ENCODE data around the gene CNOT1.
"Not testable (repeated sequence)": the region's sequence is repeated elsewhere in the genome, so short reads cannot be mapped to it uniquely, and the experiment has no call there.

Gene CNOT1

GRCh38 chr16:58502217-58502921, 127.3 kb downstream of the CNOT1 start:
- no peak for DNase-seq (ENCODE audit: low read depth)

GRCh38 chr16:58501242-58502131, 128.1 kb downstream of the CNOT1 start:
- no peak for DNase-seq (ENCODE audit: low read depth)

GRCh38 chr16:58500430-58501241, 129.0 kb downstream of the CNOT1 start:
- DNase-seq (ENCODE audit: low read depth): no peak

GRCh38 chr16:58499615-58500351, 129.8 kb downstream of the CNOT1 start, which contains the start of gene NDRG4:
Gene NDRG4, plus strand, starts transcription at chr16:58500143. Its CDS starts 106 bp downstream, at chr16:58500249.
- no peak for DNase-seq (ENCODE audit: low read depth)

- no peak for DNase-seq (ENCODE audit: low read depth)
Observed at GRCh38 chr16:58499092-58499511, 130.5 kb downstream of the CNOT1 start.

DNA sequence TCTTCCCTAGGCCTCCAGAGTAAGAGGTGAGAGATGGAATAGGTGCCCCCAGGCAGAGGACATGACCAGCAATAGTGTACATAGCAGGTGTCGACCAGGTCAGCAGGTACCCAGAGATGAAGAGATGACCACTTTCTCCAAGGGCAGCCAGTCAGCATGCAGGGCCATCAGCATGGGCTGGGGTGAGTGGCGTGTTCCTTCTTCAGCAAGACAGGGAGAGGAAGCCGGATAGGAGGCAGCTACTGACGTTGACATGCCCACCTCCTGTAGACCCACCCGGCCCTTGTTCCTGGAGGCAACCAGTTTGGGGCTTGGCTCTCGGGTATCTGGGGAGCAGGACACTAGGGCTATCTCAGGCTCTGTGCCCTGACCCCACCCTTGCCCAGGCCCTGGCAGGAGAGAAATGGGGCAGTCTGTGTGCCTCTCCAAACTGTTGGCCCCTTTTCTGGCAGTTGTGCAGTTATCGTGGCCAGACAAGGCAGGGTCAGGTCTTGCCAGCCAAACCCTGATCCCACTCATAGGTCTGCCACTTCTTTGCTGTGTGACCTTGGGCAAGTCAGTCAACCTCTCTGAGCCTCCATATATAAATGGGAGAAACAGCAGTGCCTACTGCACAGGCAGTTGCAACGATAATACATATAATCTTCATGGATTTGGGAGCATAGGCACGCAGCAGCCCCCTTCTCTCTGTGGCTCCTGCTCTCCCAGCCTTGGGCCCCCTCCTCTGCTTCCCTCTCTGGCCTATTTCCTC, 131.1 kb downstream of the CNOT1 start:
- DNase-seq (ENCODE audit: low read depth): no peak

DNA sequence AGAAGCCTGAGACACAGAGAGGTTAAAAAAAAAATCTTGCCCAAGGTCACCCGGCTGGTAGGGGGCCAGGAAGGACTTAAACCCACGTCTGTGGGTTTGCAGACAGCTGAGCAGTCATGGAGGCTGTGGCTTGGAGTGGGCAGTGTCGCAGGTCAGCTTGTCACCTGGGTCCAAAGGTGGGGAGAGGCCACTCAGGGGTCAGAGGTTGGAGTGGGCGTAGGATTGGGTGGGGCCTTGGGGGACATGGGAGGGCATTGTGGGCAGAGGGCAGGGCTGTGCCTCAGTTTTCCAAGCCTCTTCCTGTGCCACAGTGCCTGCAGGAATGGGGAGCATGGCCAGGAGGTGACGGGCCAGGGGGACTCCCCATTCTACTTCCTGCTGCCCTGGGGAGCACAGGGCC, 131.7 kb downstream of the CNOT1 start:
- DNase-seq (ENCODE audit: low read depth): no peak

- no peak for DNase-seq (ENCODE audit: low read depth)
Observed at GRCh38 chr16:58497468-58497867, 132.2 kb downstream of the CNOT1 start.

DNA sequence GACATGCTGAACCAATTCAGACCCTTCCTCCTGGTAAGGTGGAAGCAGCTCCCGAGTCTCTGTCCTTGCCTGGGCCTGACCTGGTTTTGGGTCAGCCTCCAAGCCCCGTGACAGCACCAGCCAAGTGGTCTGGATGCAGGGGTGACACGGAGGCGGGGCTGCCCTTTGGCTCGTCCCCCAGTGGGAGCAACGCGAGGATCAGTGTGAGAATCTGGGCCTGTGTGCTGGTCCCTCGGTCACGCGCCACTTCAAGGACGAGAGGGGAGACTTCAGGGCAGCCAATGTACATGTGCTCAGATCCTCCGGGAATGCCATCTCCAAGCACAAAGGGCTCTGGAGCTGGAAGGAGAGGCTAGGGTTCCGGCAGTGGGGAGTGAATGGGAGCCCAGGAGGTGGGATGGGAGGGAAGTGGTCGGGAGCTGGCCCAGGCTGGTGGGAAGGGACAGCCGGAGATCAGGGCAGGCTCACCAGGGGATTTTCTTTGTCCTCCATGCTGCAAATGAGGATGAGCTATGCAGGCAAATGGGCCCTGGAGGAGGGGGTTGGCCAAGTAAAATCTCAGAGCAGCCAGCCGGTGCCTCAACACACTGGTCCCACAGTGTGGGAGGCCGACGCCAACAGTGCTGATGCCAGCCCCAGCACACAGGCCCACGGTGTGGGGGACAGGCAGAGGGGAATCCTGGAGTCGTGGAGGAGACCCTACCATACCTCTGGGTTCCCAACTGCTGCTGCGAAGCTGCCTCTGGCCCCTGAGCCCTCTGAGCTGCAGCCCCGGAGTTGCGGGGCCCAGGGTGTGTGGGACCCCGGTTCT, 133.9 kb downstream of the CNOT1 start:
- DNase-seq (ENCODE audit: low read depth): no peak

DNA sequence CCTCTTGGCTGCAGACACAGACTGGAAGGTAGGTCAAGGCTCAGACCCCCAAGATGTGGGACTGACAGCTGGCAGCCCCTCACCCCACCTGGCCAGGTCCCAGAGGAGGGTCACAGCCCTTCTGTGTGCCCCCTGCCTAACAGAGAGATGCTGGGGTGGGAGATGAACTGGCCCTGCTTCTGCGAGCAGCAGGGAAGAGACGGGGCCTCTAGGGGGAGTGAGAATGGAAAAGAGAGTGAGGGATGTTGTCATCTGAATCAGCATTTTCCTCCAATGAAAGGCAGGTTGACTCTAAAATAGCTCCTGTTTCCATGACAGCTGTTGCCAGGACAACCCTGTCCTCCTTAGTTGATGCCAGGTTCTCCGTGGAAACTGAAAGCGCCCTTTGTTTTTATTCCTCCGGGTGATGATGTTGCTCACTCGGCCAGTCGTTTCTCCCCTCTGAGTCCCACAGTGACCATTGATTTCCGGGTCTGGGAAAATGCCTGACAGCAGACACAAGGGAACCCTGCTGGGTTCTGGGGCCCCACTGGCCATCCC, 134.6 kb downstream of the CNOT1 start:
- DNase-seq (ENCODE audit: low read depth): peak; percentile 69

DNA sequence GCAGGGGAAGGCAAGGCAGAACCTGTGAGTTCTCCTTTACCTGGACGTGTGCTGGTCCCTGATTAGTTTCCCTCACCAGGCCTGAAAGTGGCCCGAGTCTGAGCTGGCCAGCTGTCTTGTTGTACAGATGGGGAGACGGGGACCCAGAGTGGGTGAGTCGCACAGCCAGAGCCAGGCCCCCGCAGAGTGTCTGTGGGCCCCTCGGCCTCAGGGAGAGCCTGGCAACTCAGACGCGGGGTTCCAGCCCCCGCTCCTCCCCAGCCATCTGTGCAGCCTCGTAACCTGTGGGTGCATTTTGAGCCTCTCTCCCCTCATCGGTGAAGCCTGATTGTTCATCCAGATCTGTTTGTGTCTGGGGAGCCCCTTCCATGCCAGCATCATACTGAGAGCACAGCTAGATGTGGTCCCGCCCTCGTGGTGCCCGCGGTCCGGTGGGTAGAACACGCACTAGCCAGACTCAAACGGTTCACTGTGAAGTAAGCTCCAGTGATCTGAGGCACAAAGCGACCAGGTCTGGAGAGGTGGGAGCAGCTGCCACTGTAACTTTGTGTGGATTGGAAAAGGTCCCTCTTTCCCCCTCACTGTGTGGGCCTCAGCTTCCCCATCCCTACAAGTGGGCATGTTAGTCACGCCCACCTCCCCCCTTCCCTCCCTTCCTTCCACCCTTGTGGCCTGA, 135.7 kb downstream of the CNOT1 start:
- no peak for DNase-seq (ENCODE audit: low read depth)

- DNase-seq (ENCODE audit: low read depth): no peak
Observed at GRCh38 chr16:58492735-58493134, 136.9 kb downstream of the CNOT1 start.

DNA sequence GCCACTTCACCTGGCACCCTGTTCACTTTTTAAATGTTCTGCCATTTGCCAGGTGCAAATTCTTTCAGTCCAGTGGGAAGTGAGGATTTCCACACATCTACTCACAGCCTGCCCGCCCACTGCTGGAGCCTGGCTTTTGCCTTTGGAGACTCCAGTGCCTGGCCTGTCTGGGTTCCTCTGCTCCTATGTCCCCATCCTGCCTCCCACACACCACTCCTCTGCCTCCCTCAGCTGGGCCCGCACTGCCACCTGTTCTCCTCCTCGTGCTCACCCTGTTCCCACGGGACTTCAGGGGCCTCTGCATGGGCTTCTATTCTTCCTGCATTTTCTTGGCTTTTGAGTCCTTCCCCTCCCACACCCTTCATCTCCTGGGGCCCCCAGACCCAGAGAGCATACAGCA, 137.6 kb downstream of the CNOT1 start:
- no peak for DNase-seq (ENCODE audit: low read depth)

GRCh38 chr16:58490539-58490938, 139.1 kb downstream of the CNOT1 start:
- not testable (repeated sequence) for DNase-seq (ENCODE audit: low read depth)

DNA sequence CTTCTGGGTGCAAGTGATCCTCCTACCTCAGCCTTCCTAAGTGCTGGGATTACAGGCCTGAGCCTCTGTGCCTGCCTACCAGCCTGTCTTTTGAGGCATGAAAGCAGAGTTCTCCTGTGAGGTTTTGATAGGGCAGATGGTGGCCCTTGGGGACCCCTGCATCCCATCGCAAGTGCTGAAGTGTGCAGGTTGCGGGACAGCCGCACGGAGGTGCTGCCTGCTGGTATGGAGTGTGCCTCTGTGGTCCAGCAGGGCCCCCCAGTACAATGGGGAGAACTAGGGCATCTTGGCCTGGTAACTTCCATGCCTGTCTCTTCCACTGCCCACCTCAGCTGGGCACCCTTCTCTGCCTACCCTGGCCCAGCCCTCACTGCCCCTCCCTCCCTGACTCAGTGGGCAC, 139.6 kb downstream of the CNOT1 start:
- no peak for DNase-seq (ENCODE audit: low read depth)

DNA sequence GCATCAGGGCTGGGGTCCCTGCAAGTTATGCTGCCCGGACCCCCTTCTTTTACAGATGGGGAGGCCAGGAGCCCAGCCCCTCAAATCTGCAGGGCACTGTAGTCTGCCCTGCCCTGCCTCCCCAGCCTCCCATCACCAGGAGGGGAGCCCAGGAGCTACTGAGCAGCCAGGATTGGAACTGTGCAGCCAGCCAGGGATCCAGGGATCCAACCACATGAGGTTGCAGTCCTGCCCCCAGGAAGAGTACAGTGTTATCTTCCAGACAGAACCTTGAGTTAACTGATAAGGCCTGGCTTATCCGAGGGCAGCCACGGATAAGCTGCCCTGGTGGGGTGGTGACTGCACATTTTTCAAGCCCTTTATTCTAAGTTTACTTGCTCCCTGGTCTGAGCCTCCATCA, 141.1 kb downstream of the CNOT1 start:
- no peak for DNase-seq (ENCODE audit: low read depth)

- peak; percentile 33 for DNase-seq (ENCODE audit: low read depth)
Observed at GRCh38 chr16:58487566-58488351, 141.9 kb downstream of the CNOT1 start.

DNA sequence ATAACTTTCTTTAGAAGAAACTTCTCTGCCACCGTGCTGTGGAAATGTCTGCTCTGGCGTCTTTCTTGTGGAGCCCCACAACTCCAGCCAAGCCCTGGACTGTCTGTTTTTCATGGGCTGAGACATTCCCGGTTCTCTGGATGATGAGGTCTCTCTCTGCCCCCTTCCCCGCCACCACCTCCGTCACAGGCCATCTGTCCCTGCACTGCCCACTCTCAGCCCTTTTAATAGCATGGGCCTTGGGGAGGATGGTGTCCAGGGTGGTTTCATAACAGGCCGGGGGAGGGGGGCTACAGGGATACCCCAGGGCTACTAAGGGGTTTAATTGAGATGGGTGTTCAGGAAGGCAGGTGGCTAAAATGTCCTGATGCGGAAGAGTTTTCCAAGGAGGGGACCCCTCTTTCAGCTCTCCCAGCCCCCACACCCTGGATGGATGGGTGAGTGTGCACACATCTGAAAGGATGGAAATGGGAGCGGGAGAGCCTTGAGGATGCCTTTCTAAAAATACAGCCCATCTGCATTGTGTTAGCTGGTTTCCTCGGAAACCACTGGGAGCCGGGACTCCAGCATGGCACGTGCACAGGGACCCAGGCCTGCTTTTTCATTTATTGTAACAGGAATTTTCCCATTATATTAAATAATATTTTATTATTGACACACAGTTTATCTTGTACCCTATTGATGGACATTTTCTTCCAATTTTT, 144.3 kb downstream of the CNOT1 start:
- DNase-seq (ENCODE audit: low read depth): no peak
